ENCODE results near the gene KREMEN2.
A peak's percentile ranks its signal among the peaks of the same experiment; 100 is the strongest.

KREMEN2 gene

GRCh38 chr16:3000540-3000939 is 36.5 kb downstream of the KREMEN2 start:
- no peak overlapping the region for H2AFZ ChIP-seq (ENCODE audit: low read depth, low read length, severe bottlenecking)
- no peaks in the 10 kb centered on the region for H3K36me3 ChIP-seq (ENCODE audit: low read length)
- no peaks in the 10 kb centered on the region for H3F3A ChIP-seq (ENCODE audit: insufficient read depth)
- no peaks in the 10 kb centered on the region for H3K9me2 ChIP-seq (replicated peaks; ENCODE audit: insufficient read depth, low read length)
- H3K9me3 ChIP-seq (ENCODE audit: insufficient read depth, low read length): no peaks in the 10 kb centered on the region
- TF ChIP-seq EZH2phosphoT487 (conservative IDR thresholded peaks at IDR 0.05; ENCODE audit: low read length): no peak
- TF ChIP-seq, protein P1, sequence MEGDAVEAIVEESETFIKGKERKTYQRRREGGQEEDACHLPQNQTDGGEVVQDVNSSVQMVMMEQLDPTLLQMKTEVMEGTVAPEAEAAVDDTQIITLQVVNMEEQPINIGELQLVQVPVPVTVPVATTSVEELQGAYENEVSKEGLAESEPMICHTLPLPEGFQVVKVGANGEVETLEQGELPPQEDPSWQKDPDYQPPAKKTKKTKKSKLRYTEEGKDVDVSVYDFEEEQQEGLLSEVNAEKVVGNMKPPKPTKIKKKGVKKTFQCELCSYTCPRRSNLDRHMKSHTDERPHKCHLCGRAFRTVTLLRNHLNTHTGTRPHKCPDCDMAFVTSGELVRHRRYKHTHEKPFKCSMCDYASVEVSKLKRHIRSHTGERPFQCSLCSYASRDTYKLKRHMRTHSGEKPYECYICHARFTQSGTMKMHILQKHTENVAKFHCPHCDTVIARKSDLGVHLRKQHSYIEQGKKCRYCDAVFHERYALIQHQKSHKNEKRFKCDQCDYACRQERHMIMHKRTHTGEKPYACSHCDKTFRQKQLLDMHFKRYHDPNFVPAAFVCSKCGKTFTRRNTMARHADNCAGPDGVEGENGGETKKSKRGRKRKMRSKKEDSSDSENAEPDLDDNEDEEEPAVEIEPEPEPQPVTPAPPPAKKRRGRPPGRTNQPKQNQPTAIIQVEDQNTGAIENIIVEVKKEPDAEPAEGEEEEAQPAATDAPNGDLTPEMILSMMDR (IDR thresholded peaks at IDR 0.05; ENCODE audit: insufficient read depth, low read length, poor library complexity, severe bottlenecking): no peak
- no peaks in the 10 kb centered on the region for H3K27me3 ChIP-seq (ENCODE audit: low read length)
- H3K4me3 ChIP-seq (ENCODE audit: insufficient read depth, low read length, poor library complexity, severe bottlenecking): no peak overlapping the region
- no peaks in the 10 kb centered on the region for H3K79me2 ChIP-seq (ENCODE audit: insufficient read depth, low read length)
- H3K4me2 ChIP-seq (ENCODE audit: low read depth, low read length, poor library complexity, severe bottlenecking): no peak overlapping the region
- H3K9ac ChIP-seq (ENCODE audit: low read length): no peak overlapping the region
- H3K27ac ChIP-seq (ENCODE audit: low read depth, low read length): no peak overlapping the region
- H4K20me1 ChIP-seq (ENCODE audit: low read depth, low read length): no peaks in the 10 kb centered on the region

DNA sequence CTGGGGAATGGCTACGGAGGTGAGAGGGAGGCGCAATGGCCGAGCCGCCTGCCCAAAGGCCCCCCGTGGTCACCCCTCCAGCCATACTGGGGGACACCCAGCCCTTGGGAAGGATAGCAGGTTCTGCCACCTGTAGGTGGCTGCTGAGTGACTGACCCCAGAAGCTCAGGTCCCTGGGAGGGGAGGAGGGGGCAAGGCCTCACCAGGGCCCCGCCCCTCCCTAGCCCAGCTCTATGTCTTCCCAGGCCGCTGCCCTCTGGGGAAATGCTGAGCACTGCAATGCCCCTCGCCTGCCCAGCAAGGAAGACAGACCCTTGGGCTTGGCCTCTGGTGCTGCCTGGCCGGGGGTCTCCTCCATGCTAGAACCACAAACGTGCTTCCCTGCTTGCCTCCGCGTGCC is 37.2 kb downstream of the KREMEN2 start:
- H3K9ac ChIP-seq (ENCODE audit: low read length): no peak overlapping the region
- no peaks in the 10 kb centered on the region for H3F3A ChIP-seq (ENCODE audit: insufficient read depth)
- no peaks in the 10 kb centered on the region for H4K20me1 ChIP-seq (ENCODE audit: low read depth, low read length)
- H3K27ac ChIP-seq (ENCODE audit: low read depth, low read length): no peak overlapping the region
- no peaks in the 10 kb centered on the region for H3K9me2 ChIP-seq (replicated peaks; ENCODE audit: insufficient read depth, low read length)
- H3K27me3 ChIP-seq (ENCODE audit: low read length): no peaks in the 10 kb centered on the region
- no peaks in the 10 kb centered on the region for H3K79me2 ChIP-seq (ENCODE audit: insufficient read depth, low read length)
- H3K36me3 ChIP-seq (ENCODE audit: low read length): no peaks in the 10 kb centered on the region
- no peak overlapping the region for H2AFZ ChIP-seq (ENCODE audit: low read depth, low read length, severe bottlenecking)
- H3K4me2 ChIP-seq (ENCODE audit: low read depth, low read length, poor library complexity, severe bottlenecking): no peak overlapping the region
- no peaks in the 10 kb centered on the region for H3K9me3 ChIP-seq (ENCODE audit: insufficient read depth, low read length)
- no peak for TF ChIP-seq EZH2phosphoT487 (conservative IDR thresholded peaks at IDR 0.05; ENCODE audit: low read length)
- TF ChIP-seq, protein P1 (IDR thresholded peaks at IDR 0.05; ENCODE audit: insufficient read depth, low read length, poor library complexity, severe bottlenecking): no peak
- no peak overlapping the region for H3K4me3 ChIP-seq (ENCODE audit: insufficient read depth, low read length, poor library complexity, severe bottlenecking)

- Histone ChIP-seq H3K4me2 (ENCODE audit: low read depth, low read length, poor library complexity, severe bottlenecking) (peak overlapping the region; percentile 39), H3K9me3 (ENCODE audit: insufficient read depth, low read length) (no peaks in the 10 kb centered on the region), H3K27ac (ENCODE audit: low read depth, low read length) (no peak overlapping the region), H3F3A (ENCODE audit: insufficient read depth) (no peaks in the 10 kb centered on the region), H3K36me3 (ENCODE audit: low read length) (no peaks in the 10 kb centered on the region), H2AFZ (ENCODE audit: low read depth, low read length, severe bottlenecking) (no peak overlapping the region), H3K9ac (ENCODE audit: low read length) (no peak overlapping the region), H3K27me3 (ENCODE audit: low read length) (no peaks in the 10 kb centered on the region), H3K79me2 (ENCODE audit: insufficient read depth, low read length) (no peaks in the 10 kb centered on the region), H3K9me2 (replicated peaks; ENCODE audit: insufficient read depth, low read length) (no peaks in the 10 kb centered on the region), H3K4me3 (ENCODE audit: insufficient read depth, low read length, poor library complexity, severe bottlenecking) (peak overlapping the region; percentile 29), H4K20me1 (ENCODE audit: low read depth, low read length) (no peaks in the 10 kb centered on the region)
- TF ChIP-seq, protein P1 (IDR thresholded peaks at IDR 0.05; ENCODE audit: insufficient read depth, low read length, poor library complexity, severe bottlenecking): peak; percentile 67
- TF ChIP-seq EZH2phosphoT487 (conservative IDR thresholded peaks at IDR 0.05; ENCODE audit: low read length): no peak
Observed at GRCh38 chr16:3003582-3004270, 39.7 kb downstream of the KREMEN2 start.
